GM12878 (cell line): Measurements from ENCODE around the gene EIF4E1B. TPM values are rescaled to one million over a fixed set of nuclear protein-coding genes. Genes with fewer than 3 reads are reported as not detected.
A peak's percentile ranks its signal among the peaks of the same experiment; 100 is the strongest.

ENCODE experiments used
- ATAC-seq: fragments of 200-7000 bp; cut with Tn5 transposase; 3 replicates; pipeline ENCODE4 v1.9.1; 2020; ENCODE audit warnings: mild to moderate bottlenecking, moderate library complexity
- BruUV-seq: library from RNA; stranded (reverse); fragments of 400-500 nt; replicated peaks from 2 replicates; lab custom pipeline; 2021; lab: Mats Ljungman, UMichigan
- CTCF ChIA-PET: fragments of 300-600 bp; sonication (Branson Sonifier 250); formaldehyde crosslinking; extraction: SDS; loops from one replicate; lab custom pipeline; 2021; ENCODE audit warnings: inconsistent platforms; lab: Yijun Ruan, JAX
- POLR2A ChIA-PET: fragments of 350-600 bp; formaldehyde crosslinking; extraction: SDS; loops from one replicate; lab custom pipeline; 2021; ENCODE audit warnings: inconsistent platforms; lab: Charles Lee
- RAD21 ChIA-PET: fragments of 300-600 bp; sonication (Branson Sonifier 250); formaldehyde crosslinking; loops from one replicate; lab custom pipeline; 2023; ENCODE audit warnings: antibody characterized with exemption; ENCODE audit not compliant: unreplicated experiment; lab: Charles Lee
- SMC1A ChIA-PET: fragments of 300-600 bp; sonication (Branson Sonifier 250); formaldehyde crosslinking; loops from one replicate; lab custom pipeline; 2023; ENCODE audit not compliant: unreplicated experiment, uncharacterized antibody; lab: Charles Lee
- DNase-seq: peaks from one replicate; pipeline ENCODE4 v3.0.0-alpha.2; 2011; ENCODE audit warnings: low read depth, low spot score
- FAIRE-seq: peaks from 3 replicates; lab custom pipeline; 2011; peaks lifted over from hg19 to GRCh38; lab: Jason Lieb, UNC
- H2AFZ ChIP-seq: 2 replicates; pipeline ENCODE4 v1.6.0; 2011; ENCODE audit warnings: low read depth, low read length, control low read depth; ENCODE audit not compliant: control insufficient read depth
- H3K27ac ChIP-seq: 2 replicates; pipeline ENCODE4 v1.5.1; 2011; ENCODE audit warnings: control low read depth; ENCODE audit not compliant: control insufficient read depth, insufficient read depth
- H3K27me3 ChIP-seq, 2 experiments: replicated peaks in 1 of 2; 2 replicates each; pipeline versions ENCODE4 v1.6.0 to v1.6.1; 2011; ENCODE audit warnings: low read length in 1 of 2; ENCODE audit not compliant: control insufficient read depth in 2 of 2, insufficient read depth in 2 of 2
- H3K36me3 ChIP-seq, 2 experiments: 2 replicates each; pipeline ENCODE4 v1.5.1; 2011; ENCODE audit warnings: low read length in 1 of 2; ENCODE audit not compliant: control insufficient read depth in 2 of 2, insufficient read depth in 2 of 2
- H3K4me1 ChIP-seq: 2 replicates; pipeline ENCODE4 v1.6.1; 2011; ENCODE audit warnings: mild to moderate bottlenecking, low read length, moderate library complexity, mixed read lengths; ENCODE audit not compliant: control insufficient read depth, insufficient read depth
- H3K4me2 ChIP-seq: 2 replicates; pipeline ENCODE4 v1.6.0; 2011; ENCODE audit warnings: control low read depth; ENCODE audit not compliant: control insufficient read depth, insufficient read depth
- H3K4me3 ChIP-seq: fragments of 200-600 bp; sonication (generic); 2 replicates; pipeline ENCODE4 v1.5.1; 2016
- H3K79me2 ChIP-seq: 2 replicates; pipeline ENCODE4 v1.6.0; 2011; ENCODE audit warnings: low read length; ENCODE audit not compliant: control insufficient read depth, insufficient read depth
- H3K9ac ChIP-seq: 2 replicates; pipeline ENCODE4 v1.8.0; 2011; ENCODE audit warnings: low read length, control low read depth, mixed read lengths; ENCODE audit not compliant: control insufficient read depth, insufficient read depth
- H3K9me3 ChIP-seq: replicated peaks from 3 replicates; pipeline ENCODE4 v1.5.1; 2011; ENCODE audit warnings: mild to moderate bottlenecking, low read length; ENCODE audit not compliant: control insufficient read depth, insufficient read depth
- H4K20me1 ChIP-seq: 2 replicates; pipeline ENCODE4 v1.6.0; 2011; ENCODE audit not compliant: control insufficient read depth, insufficient read depth
- CBX3 ChIP-seq: fragments of 200-600 bp; sonication (generic); IDR thresholded peaks from 2 replicates; pipeline ENCODE4 v1.6.1; 2016; ENCODE audit warnings: low read depth, borderline replicate concordance
- HSF1 ChIP-seq: fragments of 150-350 bp; IDR thresholded peaks from 2 replicates; pipeline ENCODE4 v1.6.1; 2014; ENCODE audit warnings: mild to moderate bottlenecking, low read depth, low read length
- IKZF1 ChIP-seq: fragments of 450-650 bp; conservative IDR thresholded peaks from 2 replicates; pipeline ENCODE4 v1.6.1; 2017; ENCODE audit warnings: antibody characterized with exemption, mild to moderate bottlenecking
- IRF3 ChIP-seq: fragments of 450-650 bp; IDR thresholded peaks from 2 replicates; pipeline ENCODE4 v1.6.1; 2014; ENCODE audit warnings: mild to moderate bottlenecking
- MXI1 ChIP-seq: fragments of 150-350 bp; IDR thresholded peaks from 2 replicates; pipeline ENCODE4 v1.6.1; 2011; ENCODE audit warnings: low read depth, mild to moderate bottlenecking, inconsistent platforms, low read length, improper control_type of control experiment
- NFIC ChIP-seq: IDR thresholded peaks from 2 replicates; pipeline ENCODE4 v1.6.1; 2012; ENCODE audit warnings: low read depth, mild to moderate bottlenecking, inconsistent platforms, low read length, moderate library complexity
- POLR2AphosphoS5 ChIP-seq: IDR thresholded peaks from 2 replicates; pipeline ENCODE4 v1.6.1; 2011; ENCODE audit warnings: mild to moderate bottlenecking, low read length, inconsistent platforms
- RFX5 ChIP-seq: IDR thresholded peaks from 2 replicates; pipeline ENCODE4 v1.6.1; 2011; ENCODE audit warnings: low read depth, low read length, improper control_type of control experiment
- SIN3A ChIP-seq: IDR thresholded peaks from 2 replicates; pipeline ENCODE4 v1.6.1; 2012; ENCODE audit warnings: low read depth, low read length, improper control_type of control experiment
- SKIL ChIP-seq: fragments of 450-650 bp; IDR thresholded peaks from 2 replicates; pipeline ENCODE4 v1.6.1; 2017; ENCODE audit warnings: mild to moderate bottlenecking, low read depth, inconsistent platforms; ENCODE audit not compliant: poor library complexity, severe bottlenecking
- ZBTB4 ChIP-seq: fragments of 450-650 bp; formaldehyde crosslinking; IDR thresholded peaks from 2 replicates; pipeline ENCODE4 v1.4.0; 2022; ENCODE audit warnings: mild to moderate bottlenecking, moderate library complexity
- ZNF274 ChIP-seq: IDR thresholded peaks from one replicate; pipeline ENCODE4 v1.8.0; 2011; ENCODE audit not compliant: insufficient read length, insufficient read depth
- WGBS: methylation state at CpG from one replicate; pipeline ENCODE4 v1.1.6; 2016; ENCODE audit warnings: low lambda C conversion rate; ENCODE audit not compliant: insufficient replicate concordance, insufficient coverage; ENCODE audit errors: missing lambda C conversion rate; 5-methylcytosine and 5-hydroxymethylcytosine counted together
- in situ Hi-C: fragments of 300-500 bp; cut with MboI; formaldehyde crosslinking; loops from 9 replicates; pipeline ENCODE4 v1.14.3; 2018; ENCODE audit warnings: mixed read lengths
- intact Hi-C: fragments of 100-400 bp; cut with micrococcal nuclease; formaldehyde crosslinking; loops from one replicate; pipeline ENCODE4 v1.14.2; 2022; ENCODE audit not compliant: unreplicated experiment
- polyA plus RNA-seq, 11 experiments: library from polyadenylated mRNA; depleted of rRNA in 4 of 11; unstranded in 6 of 11; stranded (reverse) in 5 of 11; fragments of >200 nt; fragmentation: Nextera tagmentation in 4 of 11; fragmentation: Illumina TruSeq in 1 of 11; extraction: Ambion mirVana in 4 of 11; extraction: Trizol in 1 of 11; gene quantifications; 1 replicate in 1 of 11; 2 replicates in 10 of 11; pipeline versions ENCODE4 v1.2.1 to v1.2.3, GENCODE V29; 2011 to 2016; ENCODE audit warnings: inconsistent platforms in 2 of 11, missing spikeins in 2 of 11, low read depth in 1 of 11
- total RNA-seq, 4 experiments: library from RNA; depleted of rRNA in 3 of 4; stranded (reverse); fragments of >200 nt in 3 of 4; fragmentation: Illumina TruSeq in 1 of 4; extraction: Trizol in 1 of 4; gene quantifications; 2 replicates each; pipeline versions ENCODE4 v1.2.1 to v1.2.3, GENCODE V29; 2013 to 2021

Gene EIF4E1B
- total and polyA plus RNA-seq, 10 of the 15 experiments (the other 5 are each of a cell fraction or from before 2014, with no cell fraction given), result not detected

- intact Hi-C loops, result loop anchor here (5.0 to 10.0 kb wide), 2 partner anchors 75 to 232 kb away; partner anchors contain the start of gene CLTB
- in situ Hi-C loops, result no loop called here
- H3K4me2 ChIP-seq, result peak within 1 kb of the TSS; percentile 96
- FAIRE-seq (peak; percentile 99), ATAC-seq (peak; percentile 97), DNase-seq (peak; percentile 92)
- WGBS, result 1% methylated on average over 54 of the region's 63 CpGs
- peak within 1 kb of the TSS; percentile 53 for H3K27ac ChIP-seq
- H4K20me1 ChIP-seq, result no peaks in the 10 kb centered on the region
- no TSS peak for BruUV-seq
- H2AFZ ChIP-seq, result peak within 1 kb of the TSS; percentile 98
- POLR2A ChIA-PET, result interaction anchor here (0.6 to 1.4 kb wide), 4 partner anchors 9 to 109 kb away, joined by 3 to 5 read pairs (median 3); partner anchors contain the start of gene RNF44
- H3K4me1 ChIP-seq, result peaks cover 22% of the 10 kb centered on the region
- H3K79me2 ChIP-seq, result no peaks in the 10 kb centered on the region
- peak within 1 kb of the TSS; percentile 83 for H3K9ac ChIP-seq
- CTCF ChIA-PET, result interaction anchor here (0.6 to 3.4 kb wide), 10 partner anchors 11 to 231 kb away, joined by 3 to 19 read pairs (median 4); partner anchors contain the start of genes CLTB and RNF44
- peak within 1 kb of the TSS; percentile 88 for H3K4me3 ChIP-seq
- no peaks in the 10 kb centered on the region for H3K27me3 ChIP-seq
- no peaks in the 10 kb centered on the region for H3K9me3 ChIP-seq
- no peaks in the 10 kb centered on the region for H3K36me3 ChIP-seq
- RAD21 ChIA-PET, result interaction anchor here (0.6 to 2.7 kb wide), 11 partner anchors 10 to 665 kb away, joined by 3 to 20 read pairs (median 3); partner anchors contain the start of genes EIF4E1B and RNF44
- SMC1A ChIA-PET, result interaction anchor here (1.0 to 2.1 kb wide), 4 partner anchors 12 to 232 kb away, joined by 3 to 7 read pairs (median 4); no protein-coding TSS in a partner anchor
- no peak for TF ChIP-seq HSF1
- TF ChIP-seq CBX3, result no peak
- peak; percentile 44; the same call in 1 of the 2 replicates for TF ChIP-seq MXI1
- TF ChIP-seq ZNF274, result no peak
- no peak for TF ChIP-seq ZBTB4 (CRISPR knock-in tag)
- no peak for TF ChIP-seq IRF3
- 0 out of 2 replicates have a peak, but pooled peaks have one; percentile 18 for TF ChIP-seq RFX5
- TF ChIP-seq NFIC, result no peak
- TF ChIP-seq SIN3A, result no peak
- TF ChIP-seq IKZF1, result peak; percentile 65; the same call in 1 of the 2 replicates
- no peak for TF ChIP-seq SKIL
- peak; percentile 84 for TF ChIP-seq POLR2AphosphoS5
These were observed 16.8 kb downstream of the EIF4E1B start, which contains the start of gene TSPAN17 for GRCh38 chr5:176647030-176647842. TSPAN17 (plus strand) TSS chr5:176647484; CDS start chr5:176647616, 132 bp downstream.
